Neutrophil (primary cell): ENCODE data around the gene DACH1.

Experiments
- H3K27ac ChIP-seq: fragments of 200-600 bp; sonication (generic); 2 replicates; pipeline ENCODE4 v1.5.1; 2016; ENCODE audit warnings: mild to moderate bottlenecking, moderate library complexity
- H3K27me3 ChIP-seq: fragments of 200-600 bp; sonication (generic); 2 replicates; pipeline ENCODE4 v1.6.0; 2016; ENCODE audit warnings: mild to moderate bottlenecking
- H3K36me3 ChIP-seq: fragments of 200-600 bp; sonication (generic); 2 replicates; pipeline ENCODE4 v1.5.1; 2017
- H3K4me1 ChIP-seq, 2 experiments: fragments of 200-600 bp in 1 of 2; sonication (generic) in 1 of 2; 1 replicate in 1 of 2; 2 replicates in 1 of 2; pipeline versions ENCODE4 v1.5.1 to v1.6.1; 2013 to 2016; ENCODE audit warnings: low read depth in 1 of 2, low read length in 1 of 2, mild to moderate bottlenecking in 1 of 2, moderate library complexity in 1 of 2; ENCODE audit not compliant: control insufficient read depth in 1 of 2, insufficient read depth in 1 of 2
- H3K4me3 ChIP-seq, 2 experiments: fragments of 200-600 bp in 1 of 2; sonication (generic) in 1 of 2; 1 replicate in 1 of 2; 2 replicates in 1 of 2; pipeline ENCODE4 v1.5.1; 2013 to 2016; ENCODE audit warnings: low read depth in 1 of 2, low read length in 1 of 2, mild to moderate bottlenecking in 1 of 2, moderate library complexity in 1 of 2
- H3K9me3 ChIP-seq: fragments of 200-600 bp; sonication (generic); 2 replicates; pipeline ENCODE4 v1.5.1; 2016
- TF ChIP-seq, protein P1 (sequence below): fragments of 200-600 bp; sonication (generic); IDR thresholded peaks from 2 replicates; pipeline ENCODE4 v1.5.1; 2016; ENCODE audit warnings: antibody characterized with exemption

Gene DACH1

DNA sequence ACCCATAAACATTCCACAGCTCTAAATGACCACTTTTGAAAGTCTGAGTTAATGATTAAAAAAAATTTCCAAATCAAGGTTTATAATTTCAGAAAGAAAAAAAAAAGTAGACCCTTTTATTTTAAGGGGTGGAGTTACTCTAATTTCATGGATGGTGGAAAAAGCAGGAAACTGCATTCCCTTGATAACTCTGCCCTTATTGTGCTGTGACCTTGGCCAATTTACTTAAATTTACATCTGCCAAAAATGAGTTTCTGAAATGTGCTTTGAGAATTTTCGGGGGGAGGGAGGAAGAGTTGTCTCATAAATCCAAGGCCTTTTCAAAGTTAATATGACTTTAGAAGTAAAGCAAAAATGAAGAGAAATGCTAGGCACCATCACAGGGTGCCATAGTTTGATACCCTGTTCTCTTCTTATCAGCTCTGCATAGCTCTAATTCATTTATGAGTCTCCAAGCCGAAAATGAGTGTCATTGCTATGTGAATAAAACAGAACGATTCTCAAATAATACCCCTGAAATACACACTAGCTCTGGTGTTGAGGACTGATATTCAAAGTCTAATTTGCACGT lies 367.0 kb downstream of the DACH1 start:
- Histone ChIP-seq H3K4me1 (no peaks in the 10 kb centered on the region), H3K36me3 (no peaks in the 10 kb centered on the region), H3K27me3 (no peaks in the 10 kb centered on the region), H3K27ac (no peak overlapping the region), H3K9me3 (no peaks in the 10 kb centered on the region), H3K4me3 (no peak overlapping the region)
- TF ChIP-seq, protein P1, sequence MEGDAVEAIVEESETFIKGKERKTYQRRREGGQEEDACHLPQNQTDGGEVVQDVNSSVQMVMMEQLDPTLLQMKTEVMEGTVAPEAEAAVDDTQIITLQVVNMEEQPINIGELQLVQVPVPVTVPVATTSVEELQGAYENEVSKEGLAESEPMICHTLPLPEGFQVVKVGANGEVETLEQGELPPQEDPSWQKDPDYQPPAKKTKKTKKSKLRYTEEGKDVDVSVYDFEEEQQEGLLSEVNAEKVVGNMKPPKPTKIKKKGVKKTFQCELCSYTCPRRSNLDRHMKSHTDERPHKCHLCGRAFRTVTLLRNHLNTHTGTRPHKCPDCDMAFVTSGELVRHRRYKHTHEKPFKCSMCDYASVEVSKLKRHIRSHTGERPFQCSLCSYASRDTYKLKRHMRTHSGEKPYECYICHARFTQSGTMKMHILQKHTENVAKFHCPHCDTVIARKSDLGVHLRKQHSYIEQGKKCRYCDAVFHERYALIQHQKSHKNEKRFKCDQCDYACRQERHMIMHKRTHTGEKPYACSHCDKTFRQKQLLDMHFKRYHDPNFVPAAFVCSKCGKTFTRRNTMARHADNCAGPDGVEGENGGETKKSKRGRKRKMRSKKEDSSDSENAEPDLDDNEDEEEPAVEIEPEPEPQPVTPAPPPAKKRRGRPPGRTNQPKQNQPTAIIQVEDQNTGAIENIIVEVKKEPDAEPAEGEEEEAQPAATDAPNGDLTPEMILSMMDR, result no peak

DNA sequence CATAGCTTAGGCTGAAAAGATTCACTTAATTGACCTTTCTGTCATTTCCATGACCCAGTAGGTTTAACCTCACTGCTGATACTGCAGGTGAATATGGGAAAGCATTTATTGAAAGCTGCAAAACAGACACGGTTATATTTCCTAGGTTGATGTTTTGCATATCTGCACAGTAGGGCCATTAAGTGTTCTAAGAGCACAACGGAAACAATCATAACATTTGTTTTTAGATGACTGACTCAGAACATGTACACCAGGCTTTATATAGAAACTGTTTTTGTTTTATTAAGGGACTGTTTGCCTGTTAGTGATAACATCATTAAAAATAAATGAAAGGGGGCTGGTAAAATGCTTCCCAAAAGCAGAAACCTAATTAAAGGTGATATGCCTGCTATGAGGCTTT lies 367.8 kb downstream of the DACH1 start:
- H3K4me1 ChIP-seq, result no peaks in the 10 kb centered on the region
- no peaks in the 10 kb centered on the region for H3K9me3 ChIP-seq

DNA sequence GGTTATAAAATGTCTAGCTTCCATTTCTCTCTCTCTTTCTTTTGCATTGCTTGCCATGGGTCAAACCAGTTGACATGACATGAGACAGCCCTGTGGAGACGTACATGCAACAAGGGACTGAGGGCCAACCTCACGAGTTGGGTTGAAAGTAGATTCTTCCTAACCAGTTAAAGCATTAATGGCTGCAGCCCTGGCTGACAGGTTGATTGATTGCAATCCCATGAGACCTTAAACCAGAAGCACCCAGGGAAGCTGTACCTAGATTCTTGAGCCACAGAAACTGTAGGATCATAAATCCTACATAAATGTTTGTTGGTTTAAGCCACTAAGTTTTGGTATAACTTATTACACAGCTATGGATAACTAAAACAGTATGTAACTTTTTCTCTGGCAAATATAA lies 373.8 kb downstream of the DACH1 start:
- no peak overlapping the region for H3K27ac ChIP-seq
- no peaks in the 10 kb centered on the region for H3K27me3 ChIP-seq
- no peaks in the 10 kb centered on the region for H3K9me3 ChIP-seq
- no peak overlapping the region for H3K4me3 ChIP-seq
- no peaks in the 10 kb centered on the region for H3K4me1 ChIP-seq
- H3K36me3 ChIP-seq, result peaks cover 8% of the 10 kb centered on the region
- TF ChIP-seq, protein P1, result no peak

More for the DNA sequence above, 367.8 kb downstream of the DACH1 start:
- TF ChIP-seq, protein P1, result no peak
- no peaks in the 10 kb centered on the region for H3K36me3 ChIP-seq
- no peak overlapping the region for H3K4me3 ChIP-seq
- H3K27ac ChIP-seq, result no peak overlapping the region
- H3K27me3 ChIP-seq, result no peaks in the 10 kb centered on the region

GRCh38 chr13:71492346-71492871 lies 374.6 kb downstream of the DACH1 start:
- no peaks in the 10 kb centered on the region for H3K4me1 ChIP-seq
- TF ChIP-seq, protein P1, result no peak
- no peaks in the 10 kb centered on the region for H3K9me3 ChIP-seq
- H3K4me3 ChIP-seq, result no peak overlapping the region
- H3K27ac ChIP-seq, result no peak overlapping the region
- peaks cover 16% of the 10 kb centered on the region for H3K36me3 ChIP-seq
- H3K27me3 ChIP-seq, result no peaks in the 10 kb centered on the region

DNA sequence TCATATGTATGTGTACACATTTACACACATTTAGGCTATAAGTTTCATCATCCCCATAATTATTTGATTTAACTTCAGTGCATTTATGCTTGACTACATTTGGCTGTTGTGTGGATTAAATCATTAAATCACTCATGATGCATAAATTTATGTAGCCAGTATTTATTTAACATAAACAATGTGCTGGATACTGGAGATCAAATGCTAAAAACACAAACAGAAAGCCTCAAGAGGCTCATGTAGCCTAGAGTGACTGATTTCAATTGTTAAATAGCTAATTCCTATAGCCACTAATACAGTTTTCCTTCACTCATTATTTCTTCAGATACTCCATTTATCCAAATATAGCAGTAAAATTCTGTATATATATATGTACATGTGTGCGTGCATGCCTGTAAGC lies 376.0 kb downstream of the DACH1 start:
- Histone ChIP-seq H3K27ac (no peak overlapping the region), H3K36me3 (peaks cover 28% of the 10 kb centered on the region), H3K4me1 (no peaks in the 10 kb centered on the region), H3K4me3 (no peak overlapping the region), H3K27me3 (no peaks in the 10 kb centered on the region), H3K9me3 (no peaks in the 10 kb centered on the region)
- TF ChIP-seq, protein P1, result no peak
